Kidney (tissue), 14 donors: Measurements from ENCODE around the gene COPZ1. TPM values are rescaled to one million over a fixed set of nuclear protein-coding genes. Genes with fewer than 3 reads are reported as not detected.
A peak's percentile ranks its signal among the peaks of the same experiment; 100 is the strongest.

ENCODE experiments used
- DNase-seq, 5 donors: peaks; one replicate each; pipeline ENCODE4 v3.0.0-alpha.2; 2013 to 2020
- FAIRE-seq: peaks from 2 replicates; lab custom pipeline; 2012; peaks lifted over from hg19 to GRCh38; lab: Jason Lieb, UNC
- H3K27ac ChIP-seq, 2 donors: one replicate each; pipeline ENCODE4 v1.7.0; 2013; ENCODE audit warnings: low read depth in 2 of 2, low read length in 2 of 2, inconsistent platforms in 1 of 2
- H3K27me3 ChIP-seq: one replicate; pipeline ENCODE4 v1.7.1; 2013; ENCODE audit warnings: low read length, inconsistent platforms; ENCODE audit not compliant: control insufficient read depth, insufficient read depth
- H3K36me3 ChIP-seq, 3 donors: one replicate each; pipeline versions ENCODE4 v1.7.0 to v1.7.1; 2013; ENCODE audit warnings: low read length in 3 of 3, control low read depth in 1 of 3, inconsistent platforms in 1 of 3; ENCODE audit not compliant: insufficient read depth in 3 of 3, control insufficient read depth in 2 of 3
- H3K4me1 ChIP-seq, 3 donors: one replicate each; pipeline versions ENCODE4 v1.7.0 to v1.7.1; 2013; ENCODE audit warnings: low read length in 3 of 3, inconsistent platforms in 1 of 3, low read depth in 1 of 3; ENCODE audit not compliant: control insufficient read depth in 2 of 3, insufficient read depth in 2 of 3
- H3K4me3 ChIP-seq, 3 donors: one replicate each; pipeline versions ENCODE4 v1.7.0 to v1.8.1; 2013; ENCODE audit warnings: low read length in 3 of 3, control low read depth in 1 of 3, inconsistent platforms in 1 of 3
- H3K9ac ChIP-seq, 3 donors: one replicate each; pipeline versions ENCODE4 v1.7.0 to v1.7.1; 2013; ENCODE audit warnings: low read length in 3 of 3, control low read depth in 1 of 3, inconsistent platforms in 1 of 3
- H3K9me3 ChIP-seq, 3 donors: one replicate each; pipeline versions ENCODE4 v1.7.0 to v1.7.1; 2013; ENCODE audit warnings: low read length in 3 of 3, control low read depth in 1 of 3, inconsistent platforms in 1 of 3; ENCODE audit not compliant: control insufficient read depth in 2 of 3, insufficient read depth in 1 of 3
- CTCF ChIP-seq: IDR thresholded peaks from 3 replicates; pipeline ENCODE4 v1.5.1; 2012; ENCODE audit warnings: mild to moderate bottlenecking, moderate library complexity, borderline replicate concordance; ENCODE audit not compliant: insufficient read depth; ENCODE audit errors: extremely low read depth
- intact Hi-C: fragments of 100-400 bp; cut with DNase I; formaldehyde crosslinking; loops from one replicate; pipeline ENCODE4 v1.11.1; 2022
- polyA plus RNA-seq: library from polyadenylated mRNA; stranded (reverse); fragments of 350-450 nt; fragmentation: Illumina TruSeq; extraction: RNeasy Lipid Tissue Mini Kit (QIAGEN cat#74804); gene quantifications from one replicate; pipeline ENCODE4 v1.2.3, GENCODE V29; 2014; ENCODE audit warnings: low read depth, low replicate concordance; ENCODE audit not compliant: insufficient read depth
- total RNA-seq: library from RNA; stranded (reverse); fragmentation: NEBNext Ultra II Directional; extraction: Animal tissue kit (Norgen Biotek cat#: 25700); gene quantifications from one replicate; pipeline ENCODE4 v1.2.1, GENCODE V29; 2021
- donor health status: control.
- donor health status: control.
- donor health status: control.
- donor health status: control.
- donor health status: control.
- donor health status: DM: yes; HTN: yes; CAD: no.
- donor health status: Normal renal cell carcinoma (clear cell type).

The COPZ1 gene
- total and polyA plus RNA-seq, 2 donors from 2014 or later, result 141 to 181 TPM

GRCh38 chr12:54328595-54329337 is 3.8 kb downstream of the COPZ1 start:
- no peak for TF ChIP-seq CTCF
- Histone ChIP-seq H3K27ac (no peak overlapping the region), H3K36me3 (no peaks in the 10 kb centered on the region), H3K27me3 (no peaks in the 10 kb centered on the region), H3K4me1 (peaks cover 0 to 9% (median 0%) of the 10 kb centered on the region in 3 donors), H3K4me3 (no peak overlapping the region), H3K9ac (peak overlapping the region in 1 of 3 donors; percentile 16), H3K9me3 (no peaks in the 10 kb centered on the region)
- DNase-seq (no peak), FAIRE-seq (no peak)
- intact Hi-C loops, result no loop called here

DNA sequence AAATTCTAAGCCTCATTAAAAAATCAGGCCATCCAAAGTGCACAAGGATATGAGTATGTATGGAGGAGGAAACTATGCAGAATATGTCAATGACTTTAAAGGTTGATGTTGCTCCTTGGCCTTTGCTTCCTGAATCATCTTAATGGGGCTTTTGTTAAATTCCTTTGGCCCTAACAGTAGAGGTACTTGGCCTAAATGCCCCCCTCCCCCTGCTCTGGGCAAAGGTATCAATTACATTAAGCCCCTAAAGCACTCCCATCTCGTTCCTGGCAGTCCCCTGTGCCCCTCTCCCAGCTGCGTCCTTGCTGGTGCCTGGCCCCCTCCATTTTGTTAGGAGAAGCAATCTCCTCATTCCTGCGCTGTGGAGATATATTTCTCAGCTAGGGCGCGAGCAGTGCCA is 4.8 kb downstream of the COPZ1 start:
- intact Hi-C loops, result no loop called here
- Histone ChIP-seq H3K9me3 (no peaks in the 10 kb centered on the region), H3K27me3 (no peaks in the 10 kb centered on the region), H3K4me3 (no peak overlapping the region), H3K36me3 (no peaks in the 10 kb centered on the region), H3K4me1 (peaks cover 0 to 5% (median 0%) of the 10 kb centered on the region in 3 donors), H3K9ac (no peak overlapping the region), H3K27ac (no peak overlapping the region)
- no peak for FAIRE-seq
- peak in 4 of 5 donors; percentile 53 to 78 (median 70) for DNase-seq
- no peak for TF ChIP-seq CTCF

- no peak for TF ChIP-seq CTCF
- no peak for DNase-seq
- FAIRE-seq, result no peak
- peaks cover 0 to 5% (median 0%) of the 10 kb centered on the region in 3 donors for H3K4me1 ChIP-seq
- H3K4me3 ChIP-seq, result no peak overlapping the region
- H3K9ac ChIP-seq, result peak overlapping the region in 1 of 3 donors; percentile 32
- no peak overlapping the region for H3K27ac ChIP-seq
- no peaks in the 10 kb centered on the region for H3K36me3 ChIP-seq
- H3K9me3 ChIP-seq, result no peaks in the 10 kb centered on the region
- no peaks in the 10 kb centered on the region for H3K27me3 ChIP-seq
- intact Hi-C loops, result no loop called here
Measured at GRCh38 chr12:54330442-54330841, 5.5 kb downstream of the COPZ1 start.
